Naive thymus-derived CD4-positive, alpha-beta T cell (primary cell): ENCODE results near the gene SPAG4. TPM values are rescaled to one million over a fixed set of nuclear protein-coding genes. Genes with fewer than 3 reads are reported as not detected.

Experiments
- ATAC-seq: fragments of 150-1000 bp; cut with Tn5 transposase; 2 replicates; pipeline ENCODE4 v1.10.0; 2021; ENCODE audit warnings: mild to moderate bottlenecking, moderate library complexity
- CTCF ChIA-PET: fragments of 350-600 bp; sonication (Branson Sonifier 250); formaldehyde crosslinking; loops from one replicate; lab custom pipeline; 2021; ENCODE audit warnings: antibody characterized with exemption; lab: Charles Lee
- POLR2A ChIA-PET: fragments of 350-600 bp; sonication (Branson Sonifier 250); formaldehyde crosslinking; loops from one replicate; lab custom pipeline; 2021; ENCODE audit warnings: antibody characterized with exemption, inconsistent platforms; lab: Charles Lee
- DNase-seq, 9 donors: peaks; one replicate each; pipeline versions ENCODE4 v3.0.0 to v3.0.0-alpha.2; 2020 to 2022; ENCODE audit warnings: mixed read lengths in 1 of 9
- H3K27ac ChIP-seq: one replicate; pipeline ENCODE4 v1.7.0; 2013; ENCODE audit warnings: mild to moderate bottlenecking, low read depth, low read length, moderate library complexity
- H3K27me3 ChIP-seq, 2 donors: one replicate each; pipeline ENCODE4 v1.7.0; 2013; ENCODE audit warnings: low read length in 2 of 2, mild to moderate bottlenecking in 2 of 2, moderate library complexity in 2 of 2; ENCODE audit not compliant: control insufficient read depth in 2 of 2, insufficient read depth in 2 of 2
- H3K36me3 ChIP-seq, 3 experiments: 1 replicate in 2 of 3; 2 replicates in 1 of 3; pipeline ENCODE4 v1.7.0; 2013; ENCODE audit warnings: low read length in 3 of 3, mild to moderate bottlenecking in 3 of 3, moderate library complexity in 1 of 3; ENCODE audit not compliant: insufficient read depth in 3 of 3, control insufficient read depth in 2 of 3
- H3K4me1 ChIP-seq, 2 donors: one replicate each; pipeline ENCODE4 v1.7.0; 2013; ENCODE audit warnings: low read length in 2 of 2, mild to moderate bottlenecking in 2 of 2, moderate library complexity in 1 of 2; ENCODE audit not compliant: control insufficient read depth in 2 of 2, insufficient read depth in 2 of 2
- H3K4me3 ChIP-seq: 2 replicates; pipeline ENCODE4 v1.7.0; 2013; ENCODE audit warnings: mild to moderate bottlenecking, low read length
- H3K9me3 ChIP-seq, 3 experiments: 1 replicate in 2 of 3; 2 replicates in 1 of 3; pipeline ENCODE4 v1.7.0; 2013; ENCODE audit warnings: low read length in 3 of 3; ENCODE audit not compliant: control insufficient read depth in 2 of 3
- H3K27ac Mint-ChIP-seq, 9 donors: one replicate each; pipeline ENCODE4 v1.8.0; 2020 to 2022; ENCODE audit warnings: mixed read lengths in 9 of 9, mild to moderate bottlenecking in 8 of 9, moderate library complexity in 5 of 9, inconsistent platforms in 2 of 9
- H3K27me3 Mint-ChIP-seq, 5 donors: one replicate each; pipeline ENCODE4 v1.8.0; 2021 to 2022; ENCODE audit warnings: mixed read lengths in 5 of 5, mild to moderate bottlenecking in 1 of 5
- H3K36me3 Mint-ChIP-seq, 5 donors: one replicate each; pipeline ENCODE4 v1.8.0; 2020 to 2022; ENCODE audit warnings: mixed read lengths in 5 of 5, mild to moderate bottlenecking in 3 of 5, inconsistent platforms in 1 of 5
- H3K4me1 Mint-ChIP-seq, 7 donors: one replicate each; pipeline ENCODE4 v1.8.0; 2020 to 2022; ENCODE audit warnings: mixed read lengths in 7 of 7, mild to moderate bottlenecking in 3 of 7, inconsistent platforms in 1 of 7
- H3K4me3 Mint-ChIP-seq, 10 donors: one replicate each; pipeline ENCODE4 v1.8.0; 2020 to 2022; ENCODE audit warnings: mild to moderate bottlenecking in 10 of 10, mixed read lengths in 10 of 10, moderate library complexity in 6 of 10, inconsistent platforms in 2 of 10
- H3K9me3 Mint-ChIP-seq, 11 donors: one replicate each; pipeline ENCODE4 v1.8.0; 2020 to 2022; ENCODE audit warnings: mixed read lengths in 11 of 11, mild to moderate bottlenecking in 4 of 11, inconsistent platforms in 1 of 11, moderate library complexity in 1 of 11
- intact Hi-C, 2 donors: fragments of 100-400 bp; cut with micrococcal nuclease; formaldehyde crosslinking; loops; one replicate each; pipeline ENCODE4 v1.15.1; 2023
- polyA plus RNA-seq, 2 donors: library from polyadenylated mRNA; unstranded; fragments of 300-500 nt; fragmentation: Illumina TruSeq; gene quantifications; one replicate each; pipeline ENCODE4 v1.2.3, GENCODE V29; 2021
- total RNA-seq, 6 experiments: library from RNA in 5 of 6; stranded (reverse) in 5 of 6; gene quantifications; 1 replicate in 5 of 6; 2 replicates in 1 of 6; pipeline ENCODE4 v1.2.3 and lab custom pipeline; 2021 to 2026

The SPAG4 gene, protein sequence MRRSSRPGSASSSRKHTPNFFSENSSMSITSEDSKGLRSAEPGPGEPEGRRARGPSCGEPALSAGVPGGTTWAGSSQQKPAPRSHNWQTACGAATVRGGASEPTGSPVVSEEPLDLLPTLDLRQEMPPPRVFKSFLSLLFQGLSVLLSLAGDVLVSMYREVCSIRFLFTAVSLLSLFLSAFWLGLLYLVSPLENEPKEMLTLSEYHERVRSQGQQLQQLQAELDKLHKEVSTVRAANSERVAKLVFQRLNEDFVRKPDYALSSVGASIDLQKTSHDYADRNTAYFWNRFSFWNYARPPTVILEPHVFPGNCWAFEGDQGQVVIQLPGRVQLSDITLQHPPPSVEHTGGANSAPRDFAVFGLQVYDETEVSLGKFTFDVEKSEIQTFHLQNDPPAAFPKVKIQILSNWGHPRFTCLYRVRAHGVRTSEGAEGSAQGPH
- total RNA-seq (10 to 100 TPM in 2 of 5 experiments, 1 to 10 TPM in 2, under 1 TPM in 1; 0.35 to 25.0 (median 2.7) TPM), polyA plus RNA-seq (not detected), total RNA-seq (lab: John Stamatoyannopoulos, UW) (21.5 reads per million, percentile 52 among the genes with 10 or more reads in this experiment)

DNA sequence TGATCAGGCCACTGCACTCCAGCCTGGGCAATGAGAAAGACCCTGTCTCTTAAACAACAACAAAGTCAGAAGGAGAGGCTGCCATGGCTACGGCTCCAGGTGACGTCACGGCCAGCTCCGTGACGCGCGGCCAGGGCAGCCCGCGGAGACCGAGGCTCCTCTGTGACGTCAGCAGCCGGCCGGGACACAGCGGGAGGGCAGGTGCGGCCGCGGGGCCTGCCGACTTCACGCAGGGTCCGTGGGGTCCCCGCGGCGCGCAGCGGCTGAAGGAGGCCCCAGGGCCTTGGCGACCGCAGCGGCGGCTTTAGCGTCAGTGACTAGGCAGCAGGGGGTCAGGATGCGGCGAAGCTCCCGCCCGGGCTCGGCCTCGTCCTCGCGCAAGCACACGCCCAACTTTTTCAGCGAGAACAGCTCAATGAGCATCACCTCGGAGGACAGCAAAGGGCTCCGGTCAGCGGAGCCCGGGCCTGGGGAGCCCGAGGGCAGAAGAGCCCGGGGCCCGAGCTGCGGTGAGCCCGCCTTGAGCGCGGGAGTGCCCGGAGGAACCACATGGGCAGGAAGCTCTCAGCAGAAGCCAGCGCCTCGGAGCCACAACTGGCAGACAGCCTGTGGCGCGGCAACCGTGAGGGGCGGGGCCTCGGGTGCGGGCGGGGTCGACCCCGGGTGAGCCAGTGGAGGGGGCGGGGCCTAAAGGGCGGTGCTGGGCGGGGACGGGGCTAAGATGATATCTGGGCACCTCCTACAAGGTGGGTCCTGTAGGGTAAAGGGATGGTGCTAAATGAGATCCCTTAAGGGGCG lies at the start of gene SPAG4:
SPAG4 (plus strand) TSS at position 163 of the 798 bp plus-strand sequence; CDS start at position 338, 175 bp downstream.
- peaks cover 0 to 3% (median 0%) of the 10 kb centered on the region in 5 donors for H3K27me3 Mint-ChIP-seq
- Histone ChIP-seq H3K27me3 (no peaks in the 10 kb centered on the region), H3K27ac (peak within 1 kb of the TSS; percentile 97), H3K9me3 (no peaks in the 10 kb centered on the region), H3K36me3 (no peaks in the 10 kb centered on the region), H3K4me3 (peak within 1 kb of the TSS; percentile 84), H3K4me1 (peaks cover 16 to 28% of the 10 kb centered on the region in 2 donors)
- ATAC-seq: peak; percentile 92
- ChIA-PET POLR2A (interaction anchor here (0.6 to 7.1 kb wide), 14 partner anchors 11 to 338 kb away, joined by 3 to 72 read pairs (median 4); partner anchors contain the start of genes CEP250, CPNE1, PHF20 and RBM12), CTCF (interaction anchor here (0.6 to 1.5 kb wide), 3 partner anchors 10 to 54 kb away, joined by 3 to 7 read pairs (median 7); no protein-coding TSS in a partner anchor)
- peak; percentile 99 to 100 (median 99) for DNase-seq
- no peaks in the 10 kb centered on the region for H3K9me3 Mint-ChIP-seq
- intact Hi-C loops: loop anchor here (1.0 to 5.0 kb wide), 19 partner anchors 15 to 1623 kb away; partner anchors contain the start of genes CPNE1 (in 2 of the 2), ERGIC3 (in 2 of the 2), RBM12 (in 2 of the 2) and RBM39 (in 2 of the 2)
- H3K4me3 Mint-ChIP-seq: peak within 1 kb of the TSS; percentile 88 to 98 (median 91)
- peaks cover 16 to 46% (median 35%) of the 10 kb centered on the region in 7 donors for H3K4me1 Mint-ChIP-seq
- peak within 1 kb of the TSS; percentile 89 to 100 (median 99) for H3K27ac Mint-ChIP-seq
- H3K36me3 Mint-ChIP-seq: no peaks in the 10 kb centered on the region

DNA sequence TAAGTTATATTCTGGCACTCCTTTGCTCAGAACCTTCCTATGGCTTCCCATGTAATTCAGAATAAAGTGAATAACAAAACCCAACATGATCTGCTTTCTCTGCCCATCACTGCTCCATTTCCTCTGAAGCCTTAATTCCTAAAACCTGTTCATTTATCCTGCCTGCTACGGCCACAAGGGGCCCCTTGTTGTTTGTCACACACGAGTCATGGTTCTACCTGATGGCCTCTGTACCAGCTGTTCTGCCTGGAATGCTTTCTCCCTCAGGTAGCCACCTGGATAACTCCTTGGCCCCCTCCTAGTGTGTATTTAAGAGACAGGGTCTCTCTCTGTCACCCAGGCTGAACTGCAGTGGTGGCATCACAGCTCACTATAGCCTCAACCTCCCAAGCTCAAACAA lies 47.0 kb upstream of the SPAG4 start:
- intact Hi-C loops: no loop called here
- ChIA-PET POLR2A (no interaction called here), CTCF (no interaction called here)
- Mint-ChIP-seq H3K27me3 (peaks cover 0 to 8% (median 0%) of the 10 kb centered on the region in 5 donors), H3K36me3 (peaks cover 3 to 5% (median 4%) of the 10 kb centered on the region in 5 donors), H3K4me1 (peaks cover 0 to 3% (median 0%) of the 10 kb centered on the region in 7 donors), H3K9me3 (peaks cover 2 to 20% (median 6%) of the 10 kb centered on the region in 11 donors), H3K4me3 (no peak overlapping the region), H3K27ac (peak overlapping the region in 1 of 9 donors; percentile 48)
- Histone ChIP-seq H3K27me3 (no peaks in the 10 kb centered on the region), H3K9me3 (no peaks in the 10 kb centered on the region), H3K27ac (no peak overlapping the region), H3K4me3 (no peak overlapping the region), H3K36me3 (no peaks in the 10 kb centered on the region), H3K4me1 (no peaks in the 10 kb centered on the region)
- ATAC-seq (no peak), DNase-seq (no peak)

DNA sequence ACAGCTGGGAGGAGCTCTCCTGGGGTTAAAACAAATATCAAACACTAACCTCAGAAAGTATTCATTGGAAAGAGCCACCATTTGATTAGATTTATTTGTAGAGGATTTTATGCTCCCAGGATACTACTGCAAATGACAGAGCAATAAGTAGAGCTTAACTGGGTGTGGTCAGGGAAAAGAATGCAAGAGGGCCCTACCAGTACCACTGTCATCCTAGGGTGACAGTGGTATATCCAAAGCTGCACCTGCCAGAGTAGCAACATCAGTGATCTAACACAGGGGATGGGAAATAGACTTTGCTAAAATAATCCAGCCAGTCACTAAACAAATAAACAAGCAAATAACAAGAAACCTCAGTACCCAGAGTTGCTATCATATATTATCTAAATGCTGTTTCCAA lies 44.1 kb upstream of the SPAG4 start:
- ChIA-PET POLR2A (no interaction called here), CTCF (no interaction called here)
- peaks cover 2 to 28% (median 6%) of the 10 kb centered on the region in 11 donors for H3K9me3 Mint-ChIP-seq
- H3K27me3 Mint-ChIP-seq: peaks cover 0 to 12% (median 0%) of the 10 kb centered on the region in 5 donors
- peaks cover 0 to 3% (median 0%) of the 10 kb centered on the region in 7 donors for H3K4me1 Mint-ChIP-seq
- Histone ChIP-seq H3K4me1 (no peaks in the 10 kb centered on the region), H3K36me3 (no peaks in the 10 kb centered on the region), H3K4me3 (no peak overlapping the region), H3K27ac (no peak overlapping the region), H3K27me3 (no peaks in the 10 kb centered on the region), H3K9me3 (no peaks in the 10 kb centered on the region)
- intact Hi-C loops: no loop called here
- H3K4me3 Mint-ChIP-seq: no peak overlapping the region
- no peak overlapping the region for H3K27ac Mint-ChIP-seq
- peaks cover 3 to 9% (median 5%) of the 10 kb centered on the region in 5 donors for H3K36me3 Mint-ChIP-seq
- DNase-seq: no peak
- no peak for ATAC-seq

DNA sequence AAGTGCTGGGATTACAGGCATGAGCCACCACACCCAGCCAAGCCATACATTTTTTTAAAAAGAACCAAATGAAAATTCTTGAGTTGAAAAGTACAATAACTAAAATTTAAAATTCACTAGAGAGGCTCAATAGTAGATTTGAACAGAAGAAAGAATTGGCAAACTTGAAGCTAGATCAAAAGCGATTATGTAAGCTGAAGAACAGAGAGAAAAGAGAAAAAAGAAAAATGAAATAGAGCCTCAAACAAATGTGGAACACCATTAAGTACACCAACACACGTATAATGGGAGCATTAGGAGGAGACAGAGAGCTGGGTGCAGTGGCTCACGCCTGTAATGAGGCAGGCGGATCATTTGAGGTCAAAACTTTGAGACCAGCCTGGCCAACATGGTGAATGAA lies 42.8 kb upstream of the SPAG4 start:
- CTCF ChIA-PET: no interaction called here
- H3K36me3 Mint-ChIP-seq: peaks cover 3 to 9% (median 5%) of the 10 kb centered on the region in 5 donors
- no peaks in the 10 kb centered on the region for H3K27me3 ChIP-seq

DNA sequence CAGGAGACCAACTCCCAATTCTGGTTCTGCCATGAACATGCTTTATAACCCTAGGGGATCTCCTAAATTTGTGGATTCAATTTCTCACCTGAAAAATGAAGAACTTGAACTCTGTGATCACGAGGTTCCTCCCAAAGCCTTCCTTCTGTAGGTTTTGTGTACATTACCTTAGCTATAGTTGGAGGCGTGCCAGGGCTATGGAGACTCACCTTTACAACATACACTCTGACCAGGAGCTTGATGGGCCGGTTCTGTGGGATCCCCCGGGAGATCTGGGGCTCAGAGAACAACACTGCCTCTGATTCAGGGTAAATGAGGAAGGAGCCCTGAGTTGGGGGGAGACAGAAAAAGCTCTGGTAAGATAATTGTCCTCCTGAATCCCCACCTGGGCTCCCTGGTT lies 39.7 kb upstream of the SPAG4 start:
- H3K27me3 ChIP-seq: no peaks in the 10 kb centered on the region
- no peak overlapping the region for H3K4me3 Mint-ChIP-seq
- H3K9me3 Mint-ChIP-seq: peaks cover 2 to 28% (median 6%) of the 10 kb centered on the region in 11 donors
- CTCF ChIA-PET: no interaction called here
- H3K36me3 Mint-ChIP-seq: peaks cover 3 to 9% (median 5%) of the 10 kb centered on the region in 5 donors
- H3K36me3 ChIP-seq: no peaks in the 10 kb centered on the region
- ATAC-seq (no peak), DNase-seq (no peak)
- POLR2A ChIA-PET: no interaction called here
- H3K27ac Mint-ChIP-seq: no peak overlapping the region
- intact Hi-C loops: no loop called here
- H3K27ac ChIP-seq: no peak overlapping the region
- H3K4me3 ChIP-seq: no peak overlapping the region
- no peaks in the 10 kb centered on the region for H3K4me1 Mint-ChIP-seq
- H3K4me1 ChIP-seq: no peaks in the 10 kb centered on the region
- H3K27me3 Mint-ChIP-seq: peaks cover 0 to 6% (median 0%) of the 10 kb centered on the region in 5 donors
- no peaks in the 10 kb centered on the region for H3K9me3 ChIP-seq

More for the DNA sequence above, 42.8 kb upstream of the SPAG4 start:
- Mint-ChIP-seq H3K27ac (peak overlapping the region in 1 of 9 donors; percentile 24), H3K4me3 (no peak overlapping the region), H3K9me3 (peaks cover 2 to 28% (median 6%) of the 10 kb centered on the region in 11 donors), H3K27me3 (peaks cover 0 to 8% (median 0%) of the 10 kb centered on the region in 5 donors), H3K4me1 (peaks cover 0 to 3% (median 0%) of the 10 kb centered on the region in 7 donors)
- intact Hi-C loops: no loop called here
- POLR2A ChIA-PET: no interaction called here
- no peak overlapping the region for H3K4me3 ChIP-seq
- ATAC-seq (no peak), DNase-seq (no peak)
- H3K9me3 ChIP-seq: no peaks in the 10 kb centered on the region
- H3K36me3 ChIP-seq: no peaks in the 10 kb centered on the region
- no peaks in the 10 kb centered on the region for H3K4me1 ChIP-seq
- H3K27ac ChIP-seq: no peak overlapping the region

DNA sequence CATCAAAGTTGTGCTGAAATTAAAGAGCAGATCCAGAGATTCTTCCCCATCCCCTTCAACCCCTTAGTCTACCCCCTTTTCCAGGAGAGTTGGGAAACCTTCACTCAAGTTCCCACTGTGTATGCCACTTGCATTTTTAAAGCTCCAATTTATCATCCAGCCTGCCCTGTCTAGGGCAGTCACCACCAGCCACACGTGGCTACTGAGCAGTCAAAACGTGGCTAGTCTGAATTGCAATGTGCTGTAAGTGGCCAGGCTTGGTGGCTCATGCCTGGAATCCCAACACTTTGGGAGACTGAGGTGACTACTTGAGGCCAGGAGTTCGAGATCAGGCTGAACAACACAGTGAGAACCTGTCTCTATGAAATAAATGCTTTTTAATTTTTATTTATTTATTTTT lies 38.8 kb upstream of the SPAG4 start:
- ChIA-PET POLR2A (no interaction called here), CTCF (interaction anchor here (0.6 kb wide), 1 partner anchor 15 kb away, joined by 4 read pairs; no protein-coding TSS in a partner anchor)
- Mint-ChIP-seq H3K27ac (no peak overlapping the region), H3K4me3 (no peak overlapping the region), H3K4me1 (no peaks in the 10 kb centered on the region), H3K9me3 (peaks cover 2 to 30% (median 11%) of the 10 kb centered on the region in 11 donors), H3K27me3 (peaks cover 0 to 6% (median 0%) of the 10 kb centered on the region in 5 donors), H3K36me3 (peaks cover 0 to 9% (median 5%) of the 10 kb centered on the region in 5 donors)
- H3K36me3 ChIP-seq: no peaks in the 10 kb centered on the region
- no peaks in the 10 kb centered on the region for H3K4me1 ChIP-seq
- H3K4me3 ChIP-seq: no peak overlapping the region
- H3K27ac ChIP-seq: no peak overlapping the region
- peaks cover 0 to 4% (median 0%) of the 10 kb centered on the region in 3 experiments for H3K9me3 ChIP-seq
- intact Hi-C loops: no loop called here
- no peak for DNase-seq
- H3K27me3 ChIP-seq: no peaks in the 10 kb centered on the region
- no peak for ATAC-seq
